HG03097 (cell line): ENCODE measurements around the gene TMEM50B.
"Not testable (repeated sequence)": the region's sequence is repeated elsewhere in the genome, so short reads cannot be mapped to it uniquely, and the experiment has no call there.

Source experiments
- ATAC-seq: cut with Tn5 transposase; IDR thresholded peaks from one replicate; pipeline ENCODE4 v1.9.1; 2021; ENCODE audit not compliant: unreplicated experiment, low FRiP score

TMEM50B gene

DNA sequence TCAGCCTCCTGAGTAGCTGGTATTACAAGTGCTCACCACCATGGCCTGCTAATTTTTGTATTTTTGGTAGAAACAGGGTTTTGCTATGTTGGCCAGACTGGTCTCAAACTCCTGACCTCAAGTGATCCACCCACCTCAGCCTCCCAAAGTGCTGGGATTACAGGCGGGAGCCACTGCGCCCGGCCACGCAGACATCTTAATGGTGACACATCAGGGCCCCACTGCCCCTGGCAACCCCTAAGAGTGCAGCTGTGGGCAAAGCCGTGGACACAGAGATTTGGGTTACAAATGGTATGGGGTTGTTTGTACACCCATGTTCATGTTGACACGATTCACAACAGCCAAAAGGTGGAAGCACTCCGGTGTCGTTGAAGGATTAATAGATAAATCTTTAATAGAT lies 46.8 kb downstream of the TMEM50B start:
- ATAC-seq: no peak

GRCh38 chr21:33432496-33432895 lies 47.3 kb downstream of the TMEM50B start:
- ATAC-seq: no peak

DNA sequence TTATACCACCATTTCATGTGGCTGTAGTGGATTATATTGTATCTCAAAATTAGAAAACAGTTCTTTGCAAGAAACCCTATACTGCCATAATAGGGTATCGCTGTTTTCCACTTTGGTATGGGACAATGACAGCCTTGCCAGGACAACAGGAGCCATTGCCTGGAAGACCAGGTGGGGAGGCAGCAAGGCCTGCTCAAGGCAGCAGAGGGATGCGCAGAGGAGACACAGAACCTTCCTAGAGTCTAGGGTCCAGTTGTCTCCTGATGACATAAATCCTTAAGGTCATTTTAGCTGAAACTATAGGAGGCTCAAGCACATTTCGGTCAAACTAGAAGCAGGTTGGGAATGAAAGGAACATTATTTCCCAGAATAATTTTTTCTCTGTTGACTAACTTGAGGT lies 48.9 kb downstream of the TMEM50B start:
- ATAC-seq: no peak

GRCh38 chr21:33428669-33429068 lies 51.1 kb downstream of the TMEM50B start:
- no peak for ATAC-seq

GRCh38 chr21:33427051-33427450 lies 52.7 kb downstream of the TMEM50B start:
- no peak for ATAC-seq

GRCh38 chr21:33425825-33426224 lies 53.9 kb downstream of the TMEM50B start:
- ATAC-seq: no peak

DNA sequence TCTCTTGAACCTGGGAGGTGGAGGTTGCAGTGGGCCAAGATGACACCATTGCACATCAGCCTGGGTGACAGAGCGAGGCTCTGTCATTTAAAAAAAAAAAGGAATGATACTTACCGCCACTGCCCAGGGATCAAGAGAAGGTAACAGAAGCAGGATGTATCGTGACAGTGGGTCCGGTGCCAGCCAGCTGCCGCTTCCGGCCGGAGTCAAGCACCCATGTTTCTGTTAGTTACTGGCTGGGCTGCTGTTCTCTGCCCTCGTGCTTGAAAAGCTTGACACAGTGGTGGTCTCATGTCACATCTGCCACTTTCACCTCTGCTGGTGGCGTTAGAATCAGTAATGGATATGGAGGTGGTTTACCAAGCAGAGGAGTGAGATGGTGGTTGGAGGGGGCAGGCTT lies 55.6 kb downstream of the TMEM50B start:
- no peak for ATAC-seq

GRCh38 chr21:33421713-33422393 lies 57.9 kb downstream of the TMEM50B start:
- no peak for ATAC-seq

GRCh38 chr21:33419538-33420123 lies 60.1 kb downstream of the TMEM50B start:
- ATAC-seq: no peak

DNA sequence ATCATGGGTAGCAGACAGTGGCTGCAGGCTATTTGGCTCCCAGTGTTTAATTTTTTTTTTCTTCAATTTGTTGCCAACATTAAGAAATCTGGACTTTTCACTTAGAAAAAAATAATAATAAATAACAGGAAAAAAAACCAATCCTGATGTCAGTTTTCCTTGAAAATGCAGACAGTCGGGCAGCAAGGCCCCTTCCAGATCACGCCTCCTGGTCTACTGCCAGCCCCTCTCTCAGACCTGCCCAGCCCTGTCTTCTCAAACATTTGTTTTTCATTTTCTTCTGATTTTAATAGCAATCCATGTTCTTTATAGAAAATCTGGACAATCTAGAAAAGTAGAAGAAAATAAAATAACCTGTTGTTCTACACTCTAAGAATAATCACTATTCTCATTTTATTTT lies 61.1 kb downstream of the TMEM50B start:
- ATAC-seq: no peak

- no peak for ATAC-seq
Measured at GRCh38 chr21:33414926-33415325, 64.8 kb downstream of the TMEM50B start.

- ATAC-seq: no peak
Measured at GRCh38 chr21:33414068-33414467, 65.7 kb downstream of the TMEM50B start.

GRCh38 chr21:33412832-33413519 lies 66.8 kb downstream of the TMEM50B start:
- peak; percentile 47 for ATAC-seq

DNA sequence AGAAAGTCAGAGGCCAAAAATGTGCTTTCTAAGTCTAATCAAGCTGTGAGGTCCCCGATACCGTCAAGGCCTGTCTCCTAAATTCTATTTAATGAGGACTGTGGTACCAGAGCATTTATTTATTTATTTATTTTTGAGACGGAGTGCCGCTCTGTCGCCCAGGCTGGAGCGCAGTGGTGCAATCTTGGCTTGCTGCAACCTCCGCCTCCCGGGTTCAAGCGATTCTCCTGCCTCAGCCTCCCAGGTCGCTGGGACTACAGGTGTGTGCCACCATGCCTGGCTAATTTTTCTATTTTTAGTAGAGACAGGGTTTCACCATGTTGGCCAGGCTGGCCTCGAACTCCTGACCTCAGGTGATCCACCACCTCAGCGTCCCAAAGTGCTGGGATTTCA lies 67.3 kb downstream of the TMEM50B start:
- ATAC-seq: not testable (repeated sequence)

DNA sequence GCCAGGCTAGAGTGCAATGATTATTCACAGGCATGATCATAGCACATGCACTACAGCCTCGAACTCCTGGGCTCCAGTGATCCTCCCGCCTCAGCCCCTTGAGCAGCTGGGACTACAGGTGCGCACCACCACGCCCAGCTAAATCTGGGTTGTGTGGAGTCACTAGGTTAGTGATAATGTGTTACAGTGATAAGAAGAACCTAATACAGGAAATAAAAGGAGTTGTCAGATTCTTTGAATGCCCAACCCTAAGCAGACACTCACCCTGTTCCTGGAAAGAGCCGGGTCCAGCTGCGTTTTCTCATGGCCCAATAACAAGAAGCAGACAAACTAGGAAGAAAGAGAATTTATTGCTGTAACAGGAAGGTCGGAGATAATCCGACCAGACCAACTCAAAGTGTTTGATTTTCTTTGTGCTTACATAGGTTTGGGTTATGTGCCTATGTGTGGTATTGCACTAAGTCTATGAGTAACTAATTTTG lies 67.8 kb downstream of the TMEM50B start:
- no peak for ATAC-seq

GRCh38 chr21:33406493-33406892 lies 73.3 kb downstream of the TMEM50B start:
- no peak for ATAC-seq

GRCh38 chr21:33403786-33404585 lies 75.8 kb downstream of the TMEM50B start:
- peak; percentile 32 for ATAC-seq

DNA sequence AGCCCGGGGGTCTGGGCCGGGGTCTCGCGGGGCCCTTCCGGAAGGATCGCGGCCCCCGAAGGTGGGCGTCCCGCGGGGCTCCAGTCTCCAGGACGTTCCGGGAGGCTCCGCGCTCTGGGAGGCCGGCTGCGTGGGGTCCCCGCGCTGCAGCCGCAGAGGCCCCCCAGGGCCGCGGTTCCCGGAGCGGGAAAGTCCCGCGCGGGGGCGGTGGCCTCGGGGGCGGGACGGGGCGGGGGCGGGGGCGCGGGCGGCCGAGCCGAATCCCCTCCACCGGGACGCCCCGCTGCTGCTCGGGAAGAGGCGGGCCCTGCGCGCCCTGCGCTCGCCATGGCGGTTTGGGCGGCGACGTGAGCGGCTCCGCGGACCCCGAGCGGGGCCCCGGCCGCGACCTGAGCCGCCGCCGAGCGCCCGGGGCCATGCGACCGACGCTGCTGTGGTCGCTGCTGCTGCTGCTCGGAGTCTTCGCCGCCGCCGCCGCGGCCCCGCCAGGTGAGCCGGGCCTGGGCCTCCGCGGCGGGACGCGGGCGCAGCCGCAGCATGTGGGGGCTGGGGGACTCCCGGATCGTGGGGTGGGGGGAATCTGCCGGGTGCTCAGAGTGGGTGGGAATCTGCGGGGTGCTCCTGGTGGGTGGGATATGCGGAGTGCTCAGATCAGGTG lies 76.5 kb downstream of the TMEM50B start, which contains the start of gene IFNGR2:
Gene IFNGR2 (plus strand): TSS at position 286 of the 658 bp plus-strand sequence. CDS start 131 bp downstream, at position 417.
- ATAC-seq: peak; percentile 31

- no peak for ATAC-seq
Measured at GRCh38 chr21:33402001-33402979, 77.5 kb downstream of the TMEM50B start.
